HG03095 (cell line): Measurements from ENCODE around the gene SLC10A3.
A peak's percentile ranks its signal among the peaks of the same experiment; 100 is the strongest.

Experiments
- ATAC-seq: cut with Tn5 transposase; IDR thresholded peaks from one replicate; pipeline ENCODE4 v1.9.1; 2021; ENCODE audit warnings: moderate library complexity; ENCODE audit not compliant: unreplicated experiment

The SLC10A3 gene, protein sequence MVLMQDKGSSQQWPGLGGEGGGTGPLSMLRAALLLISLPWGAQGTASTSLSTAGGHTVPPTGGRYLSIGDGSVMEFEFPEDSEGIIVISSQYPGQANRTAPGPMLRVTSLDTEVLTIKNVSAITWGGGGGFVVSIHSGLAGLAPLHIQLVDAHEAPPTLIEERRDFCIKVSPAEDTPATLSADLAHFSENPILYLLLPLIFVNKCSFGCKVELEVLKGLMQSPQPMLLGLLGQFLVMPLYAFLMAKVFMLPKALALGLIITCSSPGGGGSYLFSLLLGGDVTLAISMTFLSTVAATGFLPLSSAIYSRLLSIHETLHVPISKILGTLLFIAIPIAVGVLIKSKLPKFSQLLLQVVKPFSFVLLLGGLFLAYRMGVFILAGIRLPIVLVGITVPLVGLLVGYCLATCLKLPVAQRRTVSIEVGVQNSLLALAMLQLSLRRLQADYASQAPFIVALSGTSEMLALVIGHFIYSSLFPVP

GRCh38 chrX:154490414-154491083 is at the start of gene SLC10A3:
SLC10A3 (minus strand) TSS chrX:154490629; CDS start chrX:154488940, 1,689 bp downstream.
- peak; percentile 76 for ATAC-seq

- ATAC-seq: no peak
These were observed 48.6 kb upstream of the SLC10A3 start for GRCh38 chrX:154539077-154539476.

DNA sequence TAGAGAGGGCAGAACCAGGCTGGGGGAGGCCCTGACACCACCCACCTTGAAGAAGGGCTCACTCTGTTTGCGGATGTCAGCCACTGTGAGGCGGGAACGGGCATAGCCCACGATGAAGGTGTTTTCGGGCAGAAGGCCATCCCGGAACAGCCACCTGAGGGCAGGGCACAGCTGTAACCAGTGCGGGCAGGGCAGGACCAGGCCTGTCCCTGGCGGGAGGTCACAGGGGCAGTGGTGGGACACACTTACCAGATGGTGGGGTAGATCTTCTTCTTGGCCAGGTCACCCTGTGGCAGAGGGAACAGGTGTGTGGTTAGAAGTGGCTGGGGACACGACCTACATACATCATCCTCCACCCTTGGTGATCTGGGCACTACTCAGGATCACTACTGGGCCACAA is 45.5 kb upstream of the SLC10A3 start:
- ATAC-seq: no peak

- ATAC-seq: peak; percentile 91
These were observed 44.3 kb upstream of the SLC10A3 start for GRCh38 chrX:154534526-154535322.

GRCh38 chrX:154532690-154533089 is 42.3 kb upstream of the SLC10A3 start:
- ATAC-seq: no peak

- ATAC-seq: no peak
These were observed 41.2 kb upstream of the SLC10A3 start for GRCh38 chrX:154531626-154532025.

- no peak for ATAC-seq
These were observed 39.9 kb upstream of the SLC10A3 start for GRCh38 chrX:154530286-154530685.

DNA sequence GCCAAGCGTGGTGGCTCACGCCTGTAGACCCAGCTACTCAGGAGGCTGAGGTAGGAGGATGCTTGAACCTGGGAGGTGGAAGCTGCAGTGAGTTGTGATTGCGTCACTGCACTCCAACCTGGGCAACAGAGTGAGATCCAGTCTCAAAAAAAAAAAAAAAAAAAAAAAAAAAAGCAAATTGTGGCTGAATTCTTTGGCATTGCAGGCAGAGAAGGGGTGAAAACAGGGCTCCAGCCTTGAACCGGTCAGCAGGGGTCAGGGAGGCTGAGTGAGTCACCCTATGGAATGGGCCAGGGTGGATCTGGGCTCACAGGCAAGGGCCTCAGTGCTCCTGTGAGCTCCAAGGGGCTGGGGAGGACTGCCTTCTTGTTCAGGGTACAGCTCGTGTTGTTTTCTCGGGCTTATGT is 38.8 kb upstream of the SLC10A3 start:
- no peak for ATAC-seq

GRCh38 chrX:154526901-154527675 is 36.7 kb upstream of the SLC10A3 start:
- peak; percentile 83 for ATAC-seq

GRCh38 chrX:154525606-154526490 is 35.4 kb upstream of the SLC10A3 start:
- ATAC-seq: no peak

DNA sequence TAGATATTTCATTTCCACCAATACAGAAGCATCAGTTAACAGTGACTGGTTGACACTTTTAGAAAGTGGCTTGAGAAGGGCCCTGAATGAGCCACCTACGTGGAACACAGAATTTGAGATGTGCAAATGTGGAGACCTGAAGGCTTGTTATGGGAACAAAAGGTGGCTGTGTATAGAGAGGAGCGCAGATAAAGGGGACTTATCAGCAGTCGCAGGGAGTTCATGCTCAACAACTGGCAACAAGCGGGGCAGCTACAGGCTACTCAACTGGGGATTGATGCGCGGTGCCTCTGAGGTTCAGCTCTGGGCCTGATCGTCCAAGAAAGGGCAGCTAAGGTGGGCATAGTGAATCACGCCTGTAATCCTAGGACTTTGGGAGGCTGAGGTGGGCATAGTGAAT is 29.0 kb upstream of the SLC10A3 start:
- ATAC-seq: no peak

GRCh38 chrX:154517101-154517781 is 26.8 kb upstream of the SLC10A3 start:
- no peak for ATAC-seq

DNA sequence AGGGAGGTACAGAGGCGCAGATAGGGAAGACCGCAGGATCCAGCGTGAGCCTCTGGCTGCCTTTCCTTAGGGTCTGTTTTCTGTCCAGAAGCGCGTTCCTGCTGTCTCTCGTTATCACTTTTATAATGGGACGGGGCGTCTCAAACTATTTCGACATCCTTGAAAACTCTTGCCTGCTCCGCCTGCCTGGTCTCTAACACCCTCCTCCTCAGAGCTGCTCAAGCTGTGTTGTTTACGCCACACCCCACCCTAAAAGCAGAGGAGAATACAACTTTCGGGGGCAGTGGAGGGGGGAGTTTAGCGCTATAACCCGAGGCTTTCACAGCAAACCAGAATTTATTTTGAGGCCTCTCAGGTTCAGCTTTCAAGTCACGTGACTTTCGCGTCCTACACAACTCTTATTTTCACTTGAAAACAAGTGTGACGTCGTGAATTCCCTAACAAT is 26.2 kb upstream of the SLC10A3 start:
- no peak for ATAC-seq

DNA sequence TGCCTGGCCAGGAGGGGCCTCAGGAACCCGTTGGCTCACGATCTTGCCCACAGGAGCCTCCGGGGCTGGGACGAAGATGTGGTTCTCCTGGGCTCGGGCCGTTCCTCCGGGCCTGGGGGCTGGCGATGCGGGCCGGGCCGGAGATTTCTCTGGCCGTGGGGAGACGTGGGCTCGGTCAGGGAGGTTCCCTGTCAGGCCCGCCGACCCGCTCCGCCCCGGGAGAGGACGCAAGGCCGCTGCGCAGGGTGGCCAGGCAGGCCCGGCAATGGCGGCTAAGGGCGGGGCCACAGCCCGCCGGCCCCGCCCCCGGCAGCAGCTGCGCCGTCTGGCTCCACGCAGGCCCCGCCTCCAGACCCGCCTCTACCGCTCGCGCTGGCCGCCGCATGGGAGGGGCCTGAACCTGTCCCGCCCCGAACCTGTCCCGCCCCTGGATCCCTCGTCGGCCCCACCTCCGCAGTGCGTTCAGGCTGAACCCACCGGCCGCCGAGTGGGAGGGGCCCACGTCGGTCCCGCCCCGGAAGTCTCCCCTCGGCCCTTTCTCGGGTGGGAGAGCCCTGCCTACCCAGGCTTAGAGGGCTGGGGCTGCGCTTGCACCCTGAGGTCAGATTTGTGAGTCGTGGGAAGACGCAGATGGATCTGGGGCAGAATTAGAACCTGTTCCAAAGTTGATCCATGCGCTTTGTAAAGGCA is 25.7 kb upstream of the SLC10A3 start, which contains the start of gene FAM3A:
Gene FAM3A (minus strand): TSS at position 267 of the 690 bp plus-strand sequence. CDS start 460 bp downstream, outside the sequence.
- ATAC-seq: peak; percentile 90

- ATAC-seq: no peak
These were observed 24.9 kb upstream of the SLC10A3 start for GRCh38 chrX:154515090-154515965.

GRCh38 chrX:154513716-154514115 is 23.3 kb upstream of the SLC10A3 start:
- ATAC-seq: no peak

GRCh38 chrX:154512879-154513553 is 22.6 kb upstream of the SLC10A3 start:
- no peak for ATAC-seq
